UCSD-AML1 (cell line): ENCODE measurements around the gene SMTN.

ENCODE experiments used
- DNase-seq: peaks from one replicate; lab custom pipeline; 2025; ENCODE audit not compliant: unreplicated experiment; lab: John Stamatoyannopoulos, UW

SMTN gene

GRCh38 chr22:31148953-31149627 is 68.0 kb downstream of the SMTN start:
- peak; percentile 66 for DNase-seq

GRCh38 chr22:31150615-31151014 is 69.5 kb downstream of the SMTN start:
- DNase-seq, result no peak

DNA sequence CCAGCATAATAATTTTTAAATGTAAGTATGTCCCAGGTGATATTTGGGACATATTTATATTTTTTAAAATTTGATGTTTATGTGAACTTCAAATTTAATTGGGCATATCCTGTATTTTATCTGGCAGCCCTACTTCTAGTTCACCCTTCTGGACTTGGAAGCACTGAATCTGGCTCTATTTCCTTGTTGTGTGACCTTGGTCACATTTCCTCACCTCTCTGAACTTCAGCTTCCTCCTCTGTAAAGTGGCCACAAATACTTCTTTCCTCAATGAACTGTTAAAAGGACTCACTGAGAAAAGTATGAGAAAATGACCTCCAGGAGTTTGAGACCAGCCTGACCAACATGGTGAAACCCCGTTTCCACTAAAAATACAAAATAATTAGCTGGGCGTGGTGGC is 70.8 kb downstream of the SMTN start:
- DNase-seq, result no peak

DNA sequence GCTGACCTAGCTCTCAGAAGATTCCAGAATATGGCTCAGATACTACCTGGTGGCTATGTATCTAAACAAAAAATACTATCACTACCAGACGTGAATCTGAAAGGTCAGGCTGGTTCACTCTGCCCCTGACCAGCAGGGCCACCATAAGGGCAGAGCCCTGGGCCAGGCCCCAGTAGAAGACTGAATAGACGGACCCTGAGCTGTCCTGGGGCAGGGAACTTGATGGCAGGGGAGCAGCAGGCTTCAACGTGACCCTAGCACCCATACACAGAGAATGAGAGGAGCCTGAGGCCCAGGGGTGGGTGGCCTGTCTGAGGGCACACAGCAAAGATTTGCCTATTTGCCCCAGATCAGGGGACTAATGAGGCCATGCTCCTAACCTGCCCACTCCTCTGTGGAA is 72.2 kb downstream of the SMTN start:
- DNase-seq, result no peak
